Measurements from ENCODE around the gene CRTC1. TPM values are rescaled to one million over a fixed set of nuclear protein-coding genes. Genes with fewer than 3 reads are reported as not detected.

The CRTC1 gene
- total RNA-seq, 1 experiment from 2014 or later: 1.4 TPM

GRCh38 chr19:18745012-18745735, 61.7 kb downstream of the CRTC1 start:
- DNase-seq (ENCODE audit: low spot score): no peak

DNA sequence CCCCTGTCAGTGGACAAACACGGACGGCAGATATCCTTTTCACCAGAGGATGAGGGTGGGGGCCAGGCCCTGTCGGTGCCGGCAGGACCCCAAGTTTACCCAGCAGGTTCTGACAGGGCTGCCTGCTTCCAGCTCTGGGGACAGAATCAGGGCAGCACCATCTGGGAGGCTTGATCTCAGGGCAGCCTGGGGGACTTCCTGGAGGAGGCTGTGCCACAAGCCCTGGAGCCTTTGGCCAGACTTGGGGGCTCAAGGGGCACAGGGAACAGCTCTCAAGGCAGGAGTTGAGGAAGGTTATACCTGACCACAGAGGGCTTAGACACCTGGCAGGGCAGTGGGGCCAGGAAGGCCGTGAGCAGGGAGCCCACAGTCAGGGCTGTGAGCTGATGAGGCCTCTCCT, 62.5 kb downstream of the CRTC1 start:
- DNase-seq (ENCODE audit: low spot score): no peak

GRCh38 chr19:18746401-18747325, 63.2 kb downstream of the CRTC1 start:
- DNase-seq (ENCODE audit: low spot score): no peak

DNA sequence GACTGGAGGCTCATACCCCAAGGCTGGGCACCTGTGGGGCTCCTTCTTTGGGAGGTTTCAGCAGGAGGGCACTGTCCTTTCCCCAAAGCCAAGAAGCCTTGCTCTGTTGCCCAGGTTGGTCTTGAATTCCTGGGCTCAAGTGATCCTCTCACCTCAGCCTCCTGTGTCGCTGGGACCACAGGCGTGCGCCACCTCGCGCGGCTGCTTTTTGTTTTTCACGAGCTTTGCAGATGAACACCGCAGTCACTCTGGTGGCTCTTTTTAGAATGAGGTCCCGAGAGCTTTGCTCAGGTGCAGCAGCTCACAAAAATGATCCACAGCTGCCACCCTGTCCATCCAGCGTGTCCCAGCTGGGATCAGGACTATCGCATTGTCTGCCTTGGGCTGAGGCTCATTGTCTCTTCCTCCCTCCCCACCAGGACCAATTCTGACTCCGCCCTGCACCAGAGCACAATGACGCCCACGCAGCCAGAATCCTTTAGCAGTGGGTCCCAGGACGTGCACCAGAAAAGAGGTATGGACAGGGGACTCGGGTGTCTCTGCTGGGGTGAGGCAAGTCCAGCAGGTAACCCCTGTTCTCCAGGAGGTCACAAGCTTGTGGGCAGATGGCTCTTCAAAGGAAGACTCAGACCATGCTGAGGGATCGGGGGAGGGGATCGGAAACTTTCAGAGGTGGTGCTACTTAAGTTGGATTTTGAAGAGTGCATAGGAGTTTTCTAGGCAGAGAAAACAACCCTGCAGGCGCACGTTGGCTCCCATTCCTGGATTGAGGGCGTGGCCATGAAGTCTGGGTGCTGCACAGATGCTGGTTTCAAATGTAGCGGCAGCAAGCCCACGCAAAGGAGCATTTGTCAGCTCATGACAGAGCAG, 66.1 kb downstream of the CRTC1 start:
- DNase-seq (ENCODE audit: low spot score): no peak

- no peak for DNase-seq (ENCODE audit: low spot score)
Measured at GRCh38 chr19:18750295-18750970, 67.0 kb downstream of the CRTC1 start.

DNA sequence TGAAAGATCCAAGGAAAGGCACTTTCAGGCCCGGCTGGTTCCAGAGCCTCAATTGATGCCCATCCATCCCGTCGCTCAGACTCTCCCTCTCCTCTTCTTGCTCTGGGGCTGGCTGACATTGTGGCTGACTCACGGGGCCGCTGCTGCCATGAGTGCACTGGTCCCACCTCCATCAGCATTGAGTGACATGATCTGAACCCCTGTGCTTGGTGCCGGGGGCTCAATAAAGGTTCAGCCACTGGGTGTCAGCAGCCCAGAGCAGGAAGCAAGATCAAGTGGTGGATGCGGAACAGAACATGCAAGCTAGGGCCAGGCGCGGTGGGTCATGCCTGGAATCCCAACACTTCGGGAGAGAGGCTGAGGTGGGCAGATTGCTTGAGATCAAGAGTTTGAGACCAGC, 68.1 kb downstream of the CRTC1 start:
- DNase-seq (ENCODE audit: low spot score): no peak

- DNase-seq (ENCODE audit: low spot score): no peak
Measured at GRCh38 chr19:18754501-18754900, 71.0 kb downstream of the CRTC1 start.

- no peak for DNase-seq (ENCODE audit: low spot score)
Measured at GRCh38 chr19:18756896-18757295, 73.4 kb downstream of the CRTC1 start.

DNA sequence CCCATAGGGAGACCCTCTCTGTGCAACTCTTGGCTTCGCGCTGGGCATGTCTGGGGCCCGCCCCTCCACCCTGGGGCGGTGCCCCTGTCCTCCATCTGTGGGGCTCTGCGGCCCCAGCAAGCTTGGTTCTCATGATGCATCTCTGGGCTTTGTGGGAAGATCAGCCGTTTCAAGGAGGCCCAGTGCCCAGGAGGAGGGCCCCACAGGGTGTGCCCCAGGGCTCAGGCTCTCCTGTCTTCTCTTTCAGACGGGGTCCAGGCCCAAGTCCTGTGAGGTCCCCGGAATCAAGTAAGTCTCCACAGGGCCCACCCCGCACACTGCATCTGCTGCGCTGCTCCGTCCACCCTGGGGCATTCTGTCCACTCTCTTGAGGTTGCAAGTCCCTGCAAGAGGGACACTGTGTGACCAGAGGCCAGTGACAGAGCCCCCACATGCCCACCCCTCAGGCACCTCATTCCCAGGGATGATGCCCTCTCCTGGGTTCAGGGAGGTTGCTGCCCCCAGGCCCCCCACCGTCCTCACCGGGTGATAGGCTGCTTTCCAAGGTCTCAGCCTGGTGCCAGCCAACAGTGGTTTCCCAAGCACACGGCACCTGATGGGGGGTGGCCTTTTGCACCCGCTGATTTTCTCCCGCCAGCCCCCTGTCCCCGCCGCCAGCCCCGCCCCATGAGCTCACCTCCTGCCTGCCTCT, 76.0 kb downstream of the CRTC1 start:
- no peak for DNase-seq (ENCODE audit: low spot score)

DNA sequence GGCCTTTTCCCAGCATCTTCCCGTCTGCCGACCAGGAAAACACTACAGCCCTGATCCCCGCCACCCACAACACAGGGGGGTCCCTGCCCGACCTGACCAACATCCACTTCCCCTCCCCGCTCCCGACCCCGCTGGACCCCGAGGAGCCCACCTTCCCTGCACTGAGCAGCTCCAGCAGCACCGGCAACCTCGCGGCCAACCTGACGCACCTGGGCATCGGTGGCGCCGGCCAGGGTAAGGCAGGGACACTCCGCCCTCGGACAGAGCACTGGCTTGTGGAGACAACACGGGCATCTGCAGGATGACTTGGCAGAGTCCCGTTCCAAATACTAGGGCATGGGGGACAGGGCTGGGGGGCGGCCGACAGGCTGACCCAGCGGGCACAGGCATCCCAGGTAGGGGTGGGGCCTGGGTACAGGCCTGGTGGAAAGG, 76.5 kb downstream of the CRTC1 start:
- no peak for DNase-seq (ENCODE audit: low spot score)

DNA sequence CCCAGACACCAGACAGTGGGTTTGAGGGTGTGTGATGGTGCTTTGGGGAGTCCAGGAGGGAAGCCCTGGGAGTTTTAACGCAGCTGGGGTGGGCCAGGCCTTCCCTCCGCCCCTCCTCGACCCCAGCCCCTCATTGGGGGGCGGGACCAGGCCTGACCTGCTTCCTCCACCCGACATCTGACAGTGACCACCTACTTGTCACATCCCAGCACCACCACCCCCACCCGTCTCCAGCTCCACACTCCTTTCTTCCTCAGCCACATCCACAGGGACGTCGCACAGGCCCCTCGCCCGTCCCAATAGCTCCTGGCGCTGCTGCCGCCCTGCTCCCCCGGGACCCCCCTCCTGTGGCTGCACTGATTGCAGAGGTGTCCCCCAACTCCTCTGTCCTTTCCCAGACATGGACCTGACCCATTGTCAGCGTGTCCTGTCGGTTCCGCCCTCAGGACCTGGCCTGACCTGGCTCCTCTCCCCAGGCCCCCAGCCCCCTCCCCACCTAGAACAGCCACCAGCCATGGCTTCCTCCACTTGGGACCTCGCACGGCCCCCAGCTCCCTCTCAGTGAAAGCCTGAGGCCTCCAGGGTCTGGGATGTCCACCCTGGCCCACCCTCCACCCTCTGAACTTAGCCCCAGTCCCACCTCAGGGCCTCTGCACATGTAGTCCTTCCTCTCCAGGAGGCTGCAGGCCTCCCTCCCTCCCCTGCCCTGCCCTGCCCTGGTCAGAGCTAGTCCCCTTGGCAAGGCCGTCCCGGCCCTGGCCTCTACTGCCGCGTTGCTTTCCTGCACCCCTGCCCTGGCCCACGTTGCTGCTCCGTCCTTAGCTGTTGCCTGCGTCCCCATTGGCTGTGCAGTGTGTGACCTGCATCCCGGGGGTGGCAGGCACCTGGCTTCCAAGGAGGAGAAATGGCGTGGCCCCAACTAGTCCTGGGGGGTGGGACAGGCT, 77.2 kb downstream of the CRTC1 start:
- DNase-seq (ENCODE audit: low spot score): no peak

GRCh38 chr19:18761531-18762110, 78.1 kb downstream of the CRTC1 start:
- no peak for DNase-seq (ENCODE audit: low spot score)

- DNase-seq (ENCODE audit: low spot score): peak; percentile 59
Measured at GRCh38 chr19:18762125-18763023, 78.9 kb downstream of the CRTC1 start.

DNA sequence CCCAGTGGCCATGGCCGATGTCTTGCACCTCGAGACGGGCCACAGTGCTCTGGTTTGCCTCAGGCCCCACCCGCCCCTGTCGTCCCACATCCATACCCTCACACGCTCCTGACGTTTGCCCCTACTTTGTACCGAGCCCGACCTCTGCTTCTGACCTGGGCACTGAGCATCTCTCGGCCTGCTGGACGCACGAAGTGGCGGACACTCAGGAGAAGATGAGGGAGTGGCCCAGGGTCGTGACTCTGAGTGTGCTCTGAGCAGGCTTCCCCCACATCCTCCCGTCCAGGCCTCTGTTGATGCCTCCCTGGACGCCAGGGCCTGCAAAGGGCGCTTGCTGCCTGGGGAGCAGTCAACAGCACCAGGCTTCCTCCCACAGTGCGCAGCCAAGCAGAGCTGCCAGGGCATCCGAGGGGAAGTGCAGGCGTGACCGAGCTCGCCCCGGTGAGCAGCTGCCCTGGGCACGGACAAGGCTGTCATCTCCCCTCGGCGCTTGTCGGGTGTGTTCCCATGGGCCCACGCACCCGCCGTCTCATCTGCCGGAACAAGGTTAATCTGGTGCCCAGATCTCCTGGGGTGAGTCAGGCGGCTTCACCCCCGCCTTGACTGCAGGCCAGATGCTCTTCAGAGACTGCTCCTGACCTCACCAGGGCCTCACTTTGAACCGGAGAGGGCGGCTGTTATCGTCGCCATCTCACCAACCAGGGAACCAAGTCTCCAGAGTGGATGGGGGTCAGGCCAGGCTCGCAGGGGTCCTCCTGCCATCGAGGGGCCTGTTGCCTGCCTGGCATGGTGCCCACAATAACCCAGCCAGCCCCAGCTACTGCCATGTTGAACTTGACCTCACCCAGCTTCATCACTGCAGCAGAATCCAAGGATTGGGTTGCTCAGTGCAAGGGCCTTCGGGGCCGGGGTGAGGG, 80.5 kb downstream of the CRTC1 start:
- DNase-seq (ENCODE audit: low spot score): peak; percentile 85

GRCh38 chr19:18764591-18765051, 81.1 kb downstream of the CRTC1 start:
- peak; percentile 76 for DNase-seq (ENCODE audit: low spot score)

GRCh38 chr19:18765224-18765623, 81.7 kb downstream of the CRTC1 start:
- DNase-seq (ENCODE audit: low spot score): no peak

Measured in A172 (cell line).